ENCODE data around the gene MSMP. TPM values are rescaled to one million over a fixed set of nuclear protein-coding genes. Genes with fewer than 3 reads are reported as not detected.
A peak's percentile ranks its signal among the peaks of the same experiment; 100 is the strongest.

The MSMP gene
- total RNA-seq, 2 experiments from 2014 or later = 2.3 to 4.1 TPM

- peaks cover 32% of the 10 kb centered on the region; the same call in 1 of the 2 replicates for H3K36me3 ChIP-seq (ENCODE audit: insufficient read depth, low read length)
- peak within 1 kb of the TSS; percentile 77 for H3K27ac ChIP-seq (ENCODE audit: low read depth, low read length, poor library complexity, severe bottlenecking)
- H3K4me2 ChIP-seq (ENCODE audit: low read length) = peak within 1 kb of the TSS; percentile 97
- peak; percentile 99 for DNase-seq (ENCODE audit: low spot score)
- intact Hi-C loops (cut with micrococcal nuclease; ENCODE audit: unreplicated experiment) = loop anchor here (1.0 to 10.0 kb wide), 6 partner anchors 25 to 657 kb away; partner anchors contain the start of genes FANCG, SPAG8 and VCP
- TF ChIP-seq CTCF (conservative IDR thresholded peaks at IDR 0.05; ENCODE audit: low read length) (peak; percentile 65), EZH2phosphoT487 (IDR thresholded peaks at IDR 0.05; ENCODE audit: borderline replicate concordance, low read depth, low read length) (no peak)
- no peaks in the 10 kb centered on the region for H3K9me2 ChIP-seq (ENCODE audit: insufficient read depth, low read length)
- no TSS peak for BruUV-seq (replicated peaks)
- POLR2A ChIA-PET = interaction anchor here (0.5 to 3.9 kb wide), 16 partner anchors 10 to 646 kb away, joined by 3 to 38 read pairs (median 4); partner anchors contain the start of genes CCDC107, GBA2, HINT2 and RGP1
- H3K9me3 ChIP-seq (ENCODE audit: low read length) = no peaks in the 10 kb centered on the region
- CTCF ChIA-PET (ENCODE audit: unreplicated experiment) = interaction anchor here (1.2 to 2.1 kb wide), 3 partner anchors 15 to 129 kb away, joined by 3 to 8 read pairs (median 3); no protein-coding TSS in a partner anchor
- peaks cover 13% of the 10 kb centered on the region; the same call in 1 of the 2 replicates for H4K20me1 ChIP-seq (ENCODE audit: insufficient read depth, low read length)
- H2AFZ ChIP-seq (ENCODE audit: low read length) = peak within 1 kb of the TSS; percentile 81
- peaks cover 45% of the 10 kb centered on the region for H3K79me2 ChIP-seq (ENCODE audit: insufficient read depth, low read depth, low read length)
- H3K4me1 ChIP-seq (ENCODE audit: insufficient read depth, low read length, poor library complexity, severe bottlenecking) = peaks cover 56% of the 10 kb centered on the region
- peak within 1 kb of the TSS; percentile 89 for H3K4me3 ChIP-seq (ENCODE audit: low read depth, low read length, poor library complexity, severe bottlenecking)
Measured at GRCh38 chr9:35732185-35732799, 21.8 kb downstream of the MSMP start, which contains the start of the genes CREB3 and TLN1. Gene CREB3, plus strand, starts transcription at chr9:35732666. Its CDS starts 107 bp downstream, at chr9:35732773. Gene TLN1, minus strand, starts transcription at chr9:35732195. Its CDS starts 6,501 bp downstream, at chr9:35725694.

DNA sequence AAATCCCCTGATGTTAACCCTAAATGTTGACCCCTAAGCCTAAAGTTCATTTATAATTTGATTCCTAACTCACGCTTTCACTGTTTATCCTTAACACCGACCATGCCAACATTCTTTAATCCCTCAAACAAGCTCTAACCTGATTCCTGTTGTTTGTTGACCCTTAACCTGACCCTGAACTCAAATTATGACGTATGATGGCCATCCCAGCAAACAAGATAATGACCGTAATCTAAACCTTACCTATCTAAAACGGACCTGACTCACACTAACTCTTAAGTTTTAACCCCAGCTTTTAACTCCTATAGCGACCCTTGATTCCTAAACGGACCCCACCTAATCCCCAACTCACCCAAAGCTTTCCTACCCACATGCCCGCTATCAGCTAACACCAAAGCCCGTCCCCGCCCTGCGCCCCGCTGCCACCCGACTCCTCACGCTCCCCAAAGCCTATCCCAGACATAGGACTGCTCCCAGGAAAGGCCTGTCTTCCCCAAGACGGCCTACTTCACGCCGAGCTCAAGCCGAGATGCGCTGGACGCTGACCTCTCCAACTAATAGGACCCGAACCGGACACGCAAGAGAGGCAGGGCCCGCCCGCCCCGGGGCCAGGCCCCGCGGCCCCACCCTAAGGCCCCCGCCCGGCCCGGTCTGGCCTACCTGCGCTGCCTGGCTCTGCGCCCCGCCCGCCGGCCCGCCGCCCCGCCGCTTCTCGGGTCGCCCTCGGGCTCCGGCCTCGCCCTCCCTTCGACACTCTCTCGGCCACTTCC is 22.5 kb downstream of the MSMP start:
- peaks cover 63% of the 10 kb centered on the region for H3K4me1 ChIP-seq (ENCODE audit: insufficient read depth, low read length, poor library complexity, severe bottlenecking)
- H3K9me2 ChIP-seq (ENCODE audit: insufficient read depth, low read length) = no peaks in the 10 kb centered on the region
- ChIA-PET CTCF (ENCODE audit: unreplicated experiment) (interaction anchor here (1.0 to 2.1 kb wide), 3 partner anchors 15 to 71 kb away, joined by 3 to 8 read pairs (median 4); partner anchors contain the start of gene ARHGEF39), POLR2A (interaction anchor here (0.5 to 3.9 kb wide), 18 partner anchors 13 to 361 kb away, joined by 3 to 38 read pairs (median 5); partner anchors contain the start of genes ARHGEF39, CCDC107, GBA2 and HINT2)
- H3K9me3 ChIP-seq (ENCODE audit: low read length) = no peaks in the 10 kb centered on the region
- H3K4me3 ChIP-seq (ENCODE audit: low read depth, low read length, poor library complexity, severe bottlenecking) = peak overlapping the region; percentile 89
- peak overlapping the region; percentile 44; the same call in 1 of the 2 replicates for H2AFZ ChIP-seq (ENCODE audit: low read length)
- H3K4me2 ChIP-seq (ENCODE audit: low read length) = peak overlapping the region; percentile 97
- intact Hi-C loops (cut with micrococcal nuclease; ENCODE audit: unreplicated experiment) = loop anchor here (1.0 to 10.0 kb wide), 6 partner anchors 25 to 657 kb away; partner anchors contain the start of genes FANCG, SPAG8 and VCP
- DNase-seq (ENCODE audit: low spot score) = no peak
- H3K36me3 ChIP-seq (ENCODE audit: insufficient read depth, low read length) = peaks cover 26% of the 10 kb centered on the region; the same call in 1 of the 2 replicates
- no TSS peak for BruUV-seq (replicated peaks)
- peaks cover 15% of the 10 kb centered on the region; the same call in 1 of the 2 replicates for H4K20me1 ChIP-seq (ENCODE audit: insufficient read depth, low read length)
- H3K79me2 ChIP-seq (ENCODE audit: insufficient read depth, low read depth, low read length) = peaks cover 51% of the 10 kb centered on the region
- TF ChIP-seq EZH2phosphoT487 (IDR thresholded peaks at IDR 0.05; ENCODE audit: borderline replicate concordance, low read depth, low read length) (no peak), CTCF (conservative IDR thresholded peaks at IDR 0.05; ENCODE audit: low read length) (no peak)
- peak overlapping the region; percentile 77 for H3K27ac ChIP-seq (ENCODE audit: low read depth, low read length, poor library complexity, severe bottlenecking)
